Measurements from ENCODE around the gene HDDC3.

- TF ChIP-seq EZH2 (IDR thresholded peaks at IDR 0.05; ENCODE audit: low read length) (no peak), CTCF (optimal IDR thresholded peaks at IDR 0.05 in 1 of 3, IDR thresholded peaks at IDR 0.05 in 1 of 3, conservative IDR thresholded peaks at IDR 0.05 in 1 of 3; ENCODE audit: extremely low read depth in 1 of 3, insufficient read depth in 2 of 3, low read length in 3 of 3) (no peak)
Measured at GRCh38 chr15:90911906-90912769, 20.2 kb downstream of the HDDC3 start.
